Measurements from ENCODE around the gene CDHR2. TPM values are rescaled to one million over a fixed set of nuclear protein-coding genes. Genes with fewer than 3 reads are reported as not detected.

Gene CDHR2
- under 1 TPM in 3 of 4 donors, not detected in 1; 0.07 to 0.27 (median 0.20) TPM for total RNA-seq

- in situ Hi-C loops (cut with MboI; ENCODE audit: low sequenced_read_pairs in 4 of 4) = loop anchor here in 2 of 4 donors (25.0 kb wide), 3 partner anchors 112 to 463 kb away; partner anchors contain the start of genes CLTB (in 1 of the 2), FAF2 (in 1 of the 2), UIMC1 (in 1 of the 2) and ZNF346 (in 1 of the 2)
- ATAC-seq (no peak), DNase-seq (no peak)
- Histone ChIP-seq H3K9me3 (no peaks in the 10 kb centered on the region), H3K36me3 (no peaks in the 10 kb centered on the region), H3K27me3 (peaks cover 7 to 26% (median 12%) of the 10 kb centered on the region in 3 donors), H3K27ac (no peak within 1 kb of the TSS), H3K4me3 (no peak within 1 kb of the TSS), H3K4me1 (peaks cover 6 to 9% of the 10 kb centered on the region in 2 donors)
- no peak for TF ChIP-seq POLR2A (IDR thresholded peaks at IDR 0.05)
- no peak for TF ChIP-seq CTCF (IDR thresholded peaks at IDR 0.05 in 4 of 5, conservative IDR thresholded peaks at IDR 0.05 in 1 of 5)
- intact Hi-C loops (cut with DNase I; ENCODE audit: low total_unique reads) = no loop called here
Observed at GRCh38 chr5:176548967-176549444, at the start of gene CDHR2. Gene CDHR2 (plus strand): TSS chr5:176549342. CDS start chr5:176565353, 16,011 bp downstream.

GRCh38 chr5:176500511-176500910 lies 48.6 kb upstream of the CDHR2 start:
- no peaks in the 10 kb centered on the region for H3K9me3 ChIP-seq
- peaks cover 0 to 99% of the 10 kb centered on the region in 2 donors for H3K36me3 ChIP-seq
- H3K4me3 ChIP-seq = no peak overlapping the region
- TF ChIP-seq POLR2A (IDR thresholded peaks at IDR 0.05) = no peak
- no peak for TF ChIP-seq CTCF (IDR thresholded peaks at IDR 0.05 in 4 of 5, conservative IDR thresholded peaks at IDR 0.05 in 1 of 5)
- DNase-seq (no peak), ATAC-seq (no peak)
- no peaks in the 10 kb centered on the region for H3K4me1 ChIP-seq
- no peak overlapping the region for H3K27ac ChIP-seq
- no peaks in the 10 kb centered on the region for H3K27me3 ChIP-seq
- in situ Hi-C loops (cut with MboI; ENCODE audit: low sequenced_read_pairs in 4 of 4) = no loop called here
- intact Hi-C loops (cut with DNase I; ENCODE audit: low total_unique reads) = no loop called here

GRCh38 chr5:176501333-176501732 lies 47.8 kb upstream of the CDHR2 start:
- in situ Hi-C loops (cut with MboI; ENCODE audit: low sequenced_read_pairs in 4 of 4) = no loop called here
- TF ChIP-seq POLR2A (IDR thresholded peaks at IDR 0.05) (no peak), CTCF (IDR thresholded peaks at IDR 0.05 in 4 of 5, conservative IDR thresholded peaks at IDR 0.05 in 1 of 5) (no peak)

GRCh38 chr5:176503496-176503895 lies 45.6 kb upstream of the CDHR2 start:
- Histone ChIP-seq H3K27me3 (no peaks in the 10 kb centered on the region), H3K27ac (no peak overlapping the region), H3K4me3 (no peak overlapping the region), H3K36me3 (peaks cover 6 to 87% of the 10 kb centered on the region in 2 donors), H3K9me3 (no peaks in the 10 kb centered on the region), H3K4me1 (peaks cover 0 to 6% of the 10 kb centered on the region in 2 donors)
- intact Hi-C loops (cut with DNase I; ENCODE audit: low total_unique reads) = no loop called here
- no peak for DNase-seq
- no peak for ATAC-seq
- TF ChIP-seq CTCF (IDR thresholded peaks at IDR 0.05 in 4 of 5, conservative IDR thresholded peaks at IDR 0.05 in 1 of 5) = no peak
- TF ChIP-seq POLR2A (IDR thresholded peaks at IDR 0.05) = no peak
- in situ Hi-C loops (cut with MboI; ENCODE audit: low sequenced_read_pairs in 4 of 4) = no loop called here

More at GRCh38 chr5:176501333-176501732, 47.8 kb upstream of the CDHR2 start:
- Histone ChIP-seq H3K27me3 (no peaks in the 10 kb centered on the region), H3K9me3 (no peaks in the 10 kb centered on the region), H3K27ac (no peak overlapping the region), H3K4me3 (no peak overlapping the region), H3K36me3 (peaks cover 0 to 93% of the 10 kb centered on the region in 2 donors), H3K4me1 (no peaks in the 10 kb centered on the region)
- DNase-seq (no peak), ATAC-seq (no peak)
- intact Hi-C loops (cut with DNase I; ENCODE audit: low total_unique reads) = no loop called here

- Histone ChIP-seq H3K27me3 (no peaks in the 10 kb centered on the region), H3K9me3 (no peaks in the 10 kb centered on the region), H3K4me1 (peaks cover 0 to 6% of the 10 kb centered on the region in 2 donors), H3K27ac (no peak overlapping the region), H3K36me3 (peaks cover 6 to 52% of the 10 kb centered on the region in 2 donors), H3K4me3 (no peak overlapping the region)
- in situ Hi-C loops (cut with MboI; ENCODE audit: low sequenced_read_pairs in 4 of 4) (no loop called here), intact Hi-C loops (cut with DNase I; ENCODE audit: low total_unique reads) (no loop called here)
- DNase-seq (no peak), ATAC-seq (no peak)
- no peak for TF ChIP-seq CTCF (IDR thresholded peaks at IDR 0.05 in 4 of 5, conservative IDR thresholded peaks at IDR 0.05 in 1 of 5)
- no peak for TF ChIP-seq POLR2A (IDR thresholded peaks at IDR 0.05)
Observed at GRCh38 chr5:176507911-176508310, 41.2 kb upstream of the CDHR2 start.

Measured in gastrocnemius medialis (tissue), 4 donors.